HG02852 (cell line): Measurements from ENCODE around the gene NME7.

ENCODE experiments used
- ATAC-seq: cut with Tn5 transposase; IDR thresholded peaks from one replicate; pipeline ENCODE4 v1.9.1; 2021; ENCODE audit warnings: mild to moderate bottlenecking, moderate library complexity; ENCODE audit not compliant: unreplicated experiment

Gene NME7

DNA sequence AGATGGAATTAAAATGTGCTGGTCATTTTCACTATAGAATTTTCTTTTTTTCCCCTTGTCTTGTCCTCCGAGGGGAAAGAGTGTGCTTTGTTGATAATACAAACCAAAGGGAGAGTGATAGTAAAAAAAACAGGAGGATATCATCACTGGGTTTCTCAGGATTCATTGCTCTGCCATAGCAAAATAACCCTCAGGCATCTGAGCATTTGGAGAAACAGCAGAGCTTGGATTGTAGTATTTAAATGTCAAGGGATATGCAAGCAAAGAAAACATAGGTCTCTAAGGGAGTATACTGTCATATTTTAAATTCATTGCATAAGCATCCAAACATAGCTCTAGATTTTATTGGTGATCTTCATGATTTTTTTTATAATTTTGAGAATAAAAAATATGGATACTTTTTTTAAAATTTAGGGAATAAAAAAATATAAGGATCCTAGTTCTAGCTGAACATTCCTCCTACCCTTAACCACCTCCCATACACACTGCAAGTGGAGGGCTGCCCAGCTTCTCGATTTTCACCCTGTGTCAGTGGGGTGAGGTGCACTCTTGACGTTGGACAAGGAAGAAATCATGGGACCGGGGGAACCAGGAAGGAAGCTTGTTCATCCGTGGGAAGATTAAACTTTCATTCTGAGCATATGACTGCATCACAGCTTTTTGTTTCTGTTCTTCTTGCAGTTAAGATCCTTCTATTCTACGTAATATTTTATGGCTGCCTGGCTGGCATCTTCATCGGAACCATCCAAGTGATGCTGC is 256.7 kb downstream of the NME7 start:
- no peak for ATAC-seq

DNA sequence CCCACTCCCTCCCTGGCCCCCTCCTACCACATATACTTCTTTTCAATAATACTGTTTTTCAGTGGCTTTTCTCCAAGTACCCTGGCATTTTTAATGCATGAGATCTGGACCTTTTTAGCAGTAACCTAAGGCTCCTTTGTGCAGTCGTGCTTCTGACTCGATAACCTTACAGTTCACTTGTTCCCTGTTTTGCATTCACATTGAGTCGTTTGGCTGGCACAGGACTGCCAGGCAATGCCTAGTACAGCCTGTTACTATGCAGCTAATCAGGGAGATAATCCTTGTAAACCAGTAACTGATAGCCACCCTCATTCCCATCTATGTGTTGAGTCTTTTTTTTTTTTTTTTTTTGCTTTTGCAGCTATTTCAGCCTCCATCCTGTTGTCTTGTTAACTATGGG is 257.4 kb downstream of the NME7 start:
- no peak for ATAC-seq

DNA sequence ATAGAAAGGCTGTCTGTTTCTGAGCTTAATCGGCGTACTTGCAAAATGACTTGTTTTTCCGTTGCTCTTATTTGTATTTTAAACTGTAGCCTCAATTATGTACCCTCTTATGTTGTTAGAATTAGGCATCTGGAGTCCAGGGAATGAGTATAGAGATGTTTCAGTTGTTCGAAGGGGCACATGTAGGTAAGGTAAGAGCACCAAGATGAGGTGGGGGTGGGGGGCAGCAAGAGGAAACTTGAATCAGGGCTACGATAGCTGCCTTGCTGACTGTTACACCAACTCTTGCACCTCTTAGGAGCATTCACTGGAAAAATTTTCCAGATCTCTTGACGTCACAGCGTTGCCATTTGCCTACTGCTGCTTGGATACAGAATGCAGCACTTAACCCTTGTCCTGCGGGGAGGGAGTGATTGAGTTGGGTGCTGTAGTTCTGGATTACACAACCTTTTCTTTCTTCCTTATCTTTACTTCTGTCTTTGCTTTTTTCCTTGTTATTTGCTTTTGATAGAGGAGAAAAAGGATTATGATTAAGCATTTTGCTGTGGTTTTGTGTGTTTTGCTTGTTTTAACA is 257.9 kb downstream of the NME7 start:
- no peak for ATAC-seq

DNA sequence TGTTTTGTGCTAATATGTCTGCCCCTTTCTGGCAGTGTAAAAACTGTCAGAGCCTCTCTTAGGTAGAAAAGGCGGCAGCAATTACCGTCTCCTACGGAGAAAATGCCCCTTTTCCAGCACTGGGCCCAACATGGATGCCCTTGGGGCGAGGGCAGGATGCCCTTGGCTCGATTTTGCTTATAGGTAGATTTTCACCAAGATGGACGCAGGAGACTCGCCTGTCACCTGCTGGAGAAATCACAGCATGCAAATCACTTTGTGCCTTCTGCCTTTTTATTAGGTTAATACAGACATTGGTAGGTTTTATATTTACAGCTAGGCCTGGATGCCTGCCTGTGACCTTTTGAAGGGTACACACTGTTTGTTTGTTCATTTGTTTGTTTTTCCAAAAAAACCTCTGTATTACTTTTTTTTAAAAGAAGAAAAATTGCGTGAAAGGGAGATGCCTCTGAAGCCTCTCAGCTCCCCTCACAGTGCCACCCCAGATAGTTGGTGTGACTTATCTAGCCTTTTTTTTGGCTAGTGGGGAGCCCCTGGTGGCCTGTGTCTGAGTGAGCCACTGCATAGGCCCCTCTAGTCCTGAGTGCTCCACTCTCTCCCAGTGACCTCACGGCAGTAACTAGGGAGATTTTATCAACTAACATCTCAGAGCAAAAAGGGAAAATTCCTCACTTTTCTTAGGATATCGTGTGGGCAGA is 258.6 kb downstream of the NME7 start:
- ATAC-seq, result no peak

DNA sequence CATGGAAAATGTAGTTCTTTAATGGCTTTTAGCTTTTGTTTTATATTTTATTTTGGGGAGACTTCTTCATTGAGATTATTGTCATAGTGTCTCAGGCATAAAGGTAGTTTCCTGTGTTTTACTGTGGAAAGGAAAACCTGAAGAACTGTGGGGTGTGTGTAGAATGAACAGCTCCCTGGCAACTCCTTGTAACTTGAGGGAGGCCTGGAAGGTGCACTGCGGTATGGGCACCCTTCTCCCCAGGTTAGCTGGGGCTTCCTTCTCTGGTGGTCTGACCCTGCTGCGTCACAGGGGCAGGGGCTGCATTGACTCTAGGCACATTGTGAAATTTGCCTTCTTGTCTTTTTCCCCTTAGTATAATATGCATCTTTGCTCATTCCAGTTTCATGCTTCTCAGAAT is 259.4 kb downstream of the NME7 start:
- ATAC-seq, result no peak

DNA sequence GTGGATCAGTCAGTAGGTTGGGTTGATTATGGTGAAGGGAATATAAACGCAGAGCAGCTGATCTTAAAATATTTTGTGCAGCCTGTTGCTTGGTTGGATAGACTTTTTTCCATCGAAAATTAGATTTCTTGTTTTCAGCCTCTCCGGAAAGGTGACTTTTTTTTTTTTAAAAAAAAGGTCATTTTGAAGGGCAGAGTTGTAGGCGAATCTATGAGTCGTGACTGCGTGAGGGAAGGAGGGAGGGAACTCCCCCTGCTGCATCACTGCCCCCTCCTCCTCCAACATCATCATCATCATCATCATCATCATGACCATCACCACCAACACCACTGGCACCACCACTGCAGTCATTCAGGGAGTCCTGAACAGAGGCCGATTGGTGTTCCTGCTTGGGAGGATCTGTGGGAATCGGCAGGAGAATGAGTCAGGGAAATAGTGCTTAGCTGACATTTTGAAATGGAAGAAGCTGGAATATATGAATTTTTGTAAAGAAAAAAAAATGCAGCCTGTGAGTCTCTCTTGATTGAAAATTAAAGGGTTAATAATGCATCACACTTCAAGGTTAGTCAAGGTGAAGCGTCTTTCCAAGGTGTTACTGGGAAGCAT is 259.9 kb downstream of the NME7 start:
- no peak for ATAC-seq

DNA sequence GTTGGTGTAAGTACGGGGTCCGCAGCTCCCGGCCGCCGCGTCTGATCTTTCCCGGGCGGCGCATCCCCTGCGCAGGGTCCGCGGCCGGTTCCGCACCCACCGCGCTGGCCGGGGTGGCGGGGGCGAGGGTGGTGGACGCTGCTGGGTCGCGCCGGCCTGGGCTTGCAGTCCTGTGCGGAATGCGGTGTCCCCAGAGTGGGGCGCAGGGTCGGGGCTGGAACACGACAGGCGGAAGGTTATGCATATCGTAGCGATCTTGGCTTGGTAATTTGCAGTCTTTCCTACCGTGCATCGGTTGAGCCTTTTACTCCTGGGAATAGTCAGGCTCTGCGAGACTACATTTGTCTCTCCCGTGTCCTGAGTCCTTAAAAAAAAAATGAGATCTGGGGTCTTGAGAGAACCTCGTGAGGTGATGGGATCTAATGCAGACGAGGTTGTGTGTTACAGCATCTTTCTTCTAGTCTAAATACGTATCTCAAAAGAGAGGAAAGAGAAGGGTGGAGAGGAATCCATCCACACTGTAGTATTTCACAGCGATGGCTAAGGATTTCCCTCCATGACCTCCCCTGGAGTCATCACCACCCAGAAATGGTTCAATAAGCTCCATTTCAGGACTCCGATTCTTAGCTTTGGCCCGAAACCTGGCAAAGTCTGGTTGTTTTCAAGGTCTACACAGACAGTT is 260.5 kb downstream of the NME7 start:
- peak; percentile 4 for ATAC-seq

DNA sequence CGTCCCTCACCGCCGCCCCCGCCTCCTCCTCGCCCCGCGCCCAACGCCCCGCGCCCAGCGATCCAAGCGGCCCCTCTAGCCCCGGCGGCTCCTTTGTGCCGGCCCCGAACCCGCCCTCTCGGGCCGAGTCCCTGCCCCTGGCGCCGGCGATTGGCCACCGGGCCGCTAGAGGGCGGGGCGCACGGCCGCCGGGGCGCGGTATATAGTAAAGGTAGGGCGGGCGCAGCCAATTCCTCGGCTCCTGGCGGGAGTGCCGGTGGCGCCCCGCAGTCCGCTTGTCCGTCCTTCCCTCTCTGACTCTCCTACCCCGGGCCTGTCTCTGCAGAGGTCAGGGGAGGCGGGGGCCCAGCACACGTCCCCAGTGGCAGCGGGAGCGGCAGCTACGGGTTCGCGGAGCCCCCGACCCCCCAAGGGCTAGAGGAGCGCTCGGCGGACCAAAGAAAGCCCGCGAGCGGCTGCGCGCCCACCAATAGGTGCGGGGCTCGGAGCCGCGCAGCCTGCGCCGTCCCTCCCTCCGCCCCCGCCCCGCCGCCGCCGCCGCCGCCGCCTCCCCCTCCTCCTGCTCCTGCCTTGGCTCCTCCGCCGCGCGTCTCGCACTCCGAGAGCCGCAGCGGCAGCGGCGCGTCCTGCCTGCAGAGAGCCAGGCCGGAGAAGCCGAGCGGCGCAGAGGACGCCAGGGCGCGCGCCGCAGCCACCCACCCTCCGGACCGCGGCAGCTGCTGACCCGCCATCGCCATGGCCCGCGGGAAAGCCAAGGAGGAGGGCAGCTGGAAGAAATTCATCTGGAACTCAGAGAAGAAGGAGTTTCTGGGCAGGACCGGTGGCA is 261.3 kb downstream of the NME7 start, which contains the start of gene ATP1B1:
ATP1B1 (plus strand) TSS at position 596 of the 826 bp plus-strand sequence; CDS start at position 736, 140 bp downstream.
- peak; percentile 91 for ATAC-seq

DNA sequence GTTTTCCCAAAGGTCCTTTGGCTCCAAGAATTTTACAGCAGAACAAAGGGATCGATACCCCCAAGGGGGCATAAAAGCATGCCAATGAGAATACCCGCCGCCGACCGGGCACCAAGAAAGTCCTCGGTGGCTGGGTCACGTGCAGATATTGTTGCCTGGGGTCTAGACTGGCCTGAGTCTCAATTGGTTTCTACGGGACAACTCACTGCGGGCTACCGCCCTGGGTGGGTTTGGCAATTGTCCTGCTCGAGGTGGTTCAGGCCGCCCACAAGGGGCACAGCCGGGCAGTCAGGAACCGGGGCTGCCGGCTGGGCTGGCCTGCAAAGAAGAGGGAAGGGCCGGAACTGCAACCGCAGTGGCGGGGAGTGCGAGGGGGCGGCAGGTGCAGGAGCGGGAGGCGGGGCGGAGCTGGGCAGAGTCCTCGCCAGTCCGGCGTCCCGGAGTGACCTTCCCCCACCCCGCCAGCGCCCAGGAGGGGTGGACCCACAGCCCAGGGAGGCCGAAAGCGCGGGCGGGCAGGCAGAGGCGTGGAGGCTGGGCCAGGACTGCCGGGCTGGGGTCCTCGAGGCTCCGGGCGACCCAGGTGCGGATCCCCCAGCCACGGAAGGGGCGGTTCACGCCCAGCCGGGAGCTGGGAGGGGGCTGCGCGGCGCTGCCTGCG is 262.0 kb downstream of the NME7 start:
- ATAC-seq, result peak; percentile 37

DNA sequence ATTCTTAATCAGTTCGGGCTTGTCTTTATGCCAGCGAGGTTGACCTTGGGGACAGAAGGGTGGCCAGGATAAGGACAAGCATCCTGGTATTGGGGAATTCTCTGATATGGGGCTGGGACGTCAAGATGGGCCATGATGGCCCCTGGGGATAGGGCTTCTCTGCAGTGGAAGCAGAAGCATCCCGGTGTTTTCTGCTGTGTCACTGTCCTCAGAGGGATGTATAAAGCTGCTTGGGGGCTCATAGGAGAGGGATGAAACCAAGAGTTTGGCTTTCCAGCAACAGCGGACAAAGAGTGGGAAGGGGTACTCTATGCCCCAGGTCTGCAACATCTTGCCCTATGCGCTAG is 262.5 kb downstream of the NME7 start:
- ATAC-seq, result no peak

DNA sequence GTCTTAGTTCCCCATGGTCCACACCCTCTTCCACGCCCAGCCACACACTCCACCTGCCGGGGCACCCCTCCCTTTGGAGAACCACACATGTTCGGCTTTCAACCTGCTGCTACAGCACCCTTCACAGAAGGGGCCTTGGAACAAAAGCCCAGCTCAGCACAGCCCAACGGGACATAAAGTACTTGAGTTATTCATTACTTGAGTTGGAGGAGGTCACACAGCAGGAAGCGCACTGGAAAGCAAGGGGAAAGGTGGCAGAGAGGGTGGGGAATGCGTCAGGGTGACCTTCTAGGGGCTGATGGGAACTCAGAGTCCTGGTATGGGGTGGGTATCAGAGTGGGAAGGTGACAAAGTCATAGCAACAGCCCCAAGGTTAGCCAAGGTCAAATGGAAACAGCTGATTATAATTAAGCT is 264.1 kb downstream of the NME7 start:
- no peak for ATAC-seq

DNA sequence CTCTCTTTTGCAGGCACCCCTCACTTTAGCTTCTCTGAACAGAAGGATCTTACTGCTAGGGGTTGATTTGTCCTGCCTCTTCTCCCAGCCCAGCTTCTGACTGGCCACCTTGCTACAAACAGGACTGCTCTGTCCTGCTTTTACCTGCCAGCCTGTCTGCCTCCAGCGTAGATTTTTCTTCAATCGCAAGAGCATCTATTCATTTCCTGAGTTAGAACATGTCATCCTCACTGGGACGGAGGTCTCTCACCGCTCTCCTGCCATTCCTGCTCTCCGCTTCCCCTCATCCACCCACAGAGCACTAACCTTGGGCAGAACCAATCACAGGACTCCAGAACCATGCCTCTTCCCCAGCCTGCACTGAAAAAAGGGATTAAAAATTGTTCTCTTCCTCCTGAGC is 264.6 kb downstream of the NME7 start:
- no peak for ATAC-seq

DNA sequence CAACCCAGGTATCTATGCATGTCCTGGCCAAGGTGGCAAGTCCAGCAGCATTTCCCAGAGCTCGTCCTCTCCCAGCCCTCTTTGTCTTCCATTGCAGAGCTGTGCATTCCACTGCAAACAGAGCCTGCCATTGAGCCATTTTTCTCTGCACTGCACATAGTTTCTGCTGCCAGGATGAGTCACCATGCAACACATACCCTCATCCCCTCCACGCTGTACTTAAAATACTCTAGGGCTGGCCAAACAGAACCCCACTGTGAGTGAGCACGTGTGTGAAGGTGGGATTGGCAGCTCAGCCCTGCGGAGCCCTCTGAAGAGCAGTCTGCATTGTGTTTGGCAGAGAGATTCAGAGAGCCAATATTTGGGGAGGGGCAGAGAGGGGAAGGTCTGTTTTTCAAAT is 265.0 kb downstream of the NME7 start:
- ATAC-seq, result no peak

DNA sequence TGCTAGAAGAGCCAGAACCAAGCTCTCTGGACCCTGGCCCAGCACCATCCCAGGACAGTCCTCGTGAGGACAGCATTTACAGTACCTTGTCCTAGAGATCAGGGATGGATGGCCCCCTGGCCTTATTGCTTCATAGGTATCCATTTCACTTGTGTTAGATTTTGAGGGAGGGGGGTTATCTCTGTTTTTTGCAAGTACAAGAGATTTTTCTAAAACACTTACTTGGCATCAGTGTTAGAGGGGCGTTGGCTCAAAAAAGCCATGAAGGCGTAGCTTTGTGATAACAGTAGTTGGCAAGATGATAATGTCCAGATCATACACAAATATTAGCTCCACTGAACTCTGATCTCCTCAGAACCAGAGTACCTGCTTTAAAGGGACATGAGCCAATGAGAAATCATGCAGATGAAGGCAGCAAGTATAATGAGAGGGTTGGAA is 266.9 kb downstream of the NME7 start:
- ATAC-seq, result no peak

DNA sequence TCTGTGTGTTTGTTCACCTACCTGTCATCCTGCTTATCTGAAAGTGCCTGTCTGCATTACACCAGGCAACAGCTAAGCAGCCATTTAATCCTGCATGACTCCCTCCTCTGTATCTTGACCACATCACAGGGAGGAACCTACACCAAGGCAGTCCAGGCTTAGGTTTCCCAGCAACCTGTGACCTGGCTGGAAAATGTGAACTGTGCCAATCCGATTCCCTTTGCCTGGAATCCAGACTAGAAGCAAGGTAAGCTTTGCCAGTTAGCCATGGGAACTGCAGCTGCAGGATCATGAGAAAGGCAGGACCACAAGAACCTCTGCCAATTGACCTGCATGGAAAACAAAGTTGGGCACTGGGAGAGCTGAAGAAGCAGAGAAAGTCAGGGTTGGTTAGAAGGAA is 267.4 kb downstream of the NME7 start:
- ATAC-seq, result no peak

DNA sequence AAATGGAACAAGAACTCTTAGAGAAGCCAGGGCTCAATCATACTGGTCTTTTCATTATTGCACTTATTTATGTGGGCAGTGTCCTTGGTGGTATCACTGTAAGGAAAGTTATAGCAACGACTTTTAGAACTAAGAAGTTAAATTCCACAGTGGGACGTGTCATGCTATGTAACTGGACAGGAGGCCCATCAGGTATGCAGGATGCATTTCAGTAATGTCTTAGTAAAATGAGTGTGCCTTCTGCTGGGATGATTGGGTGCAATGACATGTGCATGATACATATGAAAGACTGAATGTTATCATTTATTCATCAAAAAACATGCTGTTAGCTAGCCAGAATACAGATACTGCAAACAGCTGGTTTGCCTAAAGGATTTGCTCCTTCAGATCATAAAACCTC is 268.0 kb downstream of the NME7 start:
- no peak for ATAC-seq

DNA sequence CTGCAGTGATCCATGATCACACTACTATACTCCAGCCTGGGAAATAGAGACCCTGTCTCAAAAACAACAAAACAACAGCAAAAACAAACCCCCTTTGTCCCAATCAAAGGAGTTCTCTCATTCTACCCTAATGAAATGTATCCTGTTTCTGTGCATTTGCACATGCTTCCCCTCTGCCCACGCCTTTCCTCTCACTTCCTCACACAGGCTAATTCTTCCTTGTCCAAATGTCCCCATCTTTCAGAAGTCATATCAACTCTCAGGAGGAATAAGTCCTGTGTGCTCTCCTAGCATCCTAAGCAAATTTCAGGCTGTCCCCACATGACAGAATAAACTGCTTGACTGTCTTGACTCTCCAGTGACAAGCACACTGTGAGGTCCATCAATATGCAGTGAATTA is 269.2 kb downstream of the NME7 start:
- ATAC-seq, result no peak

DNA sequence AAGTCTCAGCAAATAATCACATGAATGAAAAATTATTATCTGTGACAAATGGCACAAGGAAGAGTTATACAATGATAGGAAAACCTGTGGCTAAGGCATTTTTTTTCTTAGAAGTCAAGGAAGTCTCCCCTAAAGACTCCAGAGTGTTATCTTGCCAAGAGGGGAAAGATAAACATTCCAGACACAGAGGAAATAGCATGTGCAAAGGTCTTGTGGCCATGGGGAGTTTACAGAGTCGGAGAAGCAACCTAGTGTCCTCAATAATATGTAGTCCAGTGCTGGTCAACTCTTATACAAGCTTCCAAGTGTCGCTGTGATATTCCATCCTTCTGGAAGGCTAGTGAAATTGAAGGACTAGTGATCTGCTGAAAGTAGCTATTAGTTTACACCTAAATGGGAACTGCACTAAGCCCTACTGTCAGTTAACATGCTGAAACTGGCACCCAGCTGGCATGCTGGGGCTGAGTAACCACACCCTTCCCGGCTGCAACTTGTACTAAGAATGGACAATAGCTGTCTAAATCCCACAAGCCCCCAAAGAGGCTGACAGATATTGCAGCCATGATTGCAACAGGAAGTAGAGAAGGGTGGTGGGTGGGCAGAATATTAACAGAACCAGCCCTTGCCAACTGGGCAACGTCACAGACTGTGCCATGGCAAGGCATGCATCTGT is 272.6 kb downstream of the NME7 start:
- no peak for ATAC-seq

DNA sequence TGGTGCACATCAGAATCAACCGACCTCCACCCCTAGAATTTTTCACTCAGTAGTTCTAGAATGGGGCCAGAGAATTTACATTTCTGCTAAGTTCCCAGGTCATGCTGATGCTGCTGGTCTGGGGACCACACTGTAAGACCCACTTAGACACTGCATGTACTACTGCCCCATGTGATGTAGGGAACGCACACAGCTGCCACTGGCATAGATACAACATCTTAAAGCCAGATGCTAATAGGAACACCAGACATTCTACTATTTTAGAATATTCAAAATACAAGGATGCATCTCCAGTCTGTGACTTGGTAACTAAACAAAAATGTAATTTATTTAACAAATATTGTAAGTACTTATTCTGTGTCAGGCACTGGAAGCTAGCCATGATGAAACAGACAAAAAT is 275.2 kb downstream of the NME7 start:
- no peak for ATAC-seq
